GM12878 (cell line): Measurements from ENCODE around the gene MFSD11. TPM values are rescaled to one million over a fixed set of nuclear protein-coding genes. Genes with fewer than 3 reads are reported as not detected.
"Not testable (repeated sequence)": the region's sequence is repeated elsewhere in the genome, so short reads cannot be mapped to it uniquely, and the experiment has no call there.

Experiments
- ATAC-seq: fragments of 200-7000 bp; cut with Tn5 transposase; 3 replicates; pipeline ENCODE4 v1.9.1; 2020; ENCODE audit warnings: mild to moderate bottlenecking, moderate library complexity
- BruUV-seq: library from RNA; stranded (reverse); fragments of 400-500 nt; replicated peaks from 2 replicates; lab custom pipeline; 2021; lab: Mats Ljungman, UMichigan
- CTCF ChIA-PET: fragments of 300-600 bp; sonication (Branson Sonifier 250); formaldehyde crosslinking; extraction: SDS; loops from one replicate; lab custom pipeline; 2021; ENCODE audit warnings: inconsistent platforms; lab: Yijun Ruan, JAX
- POLR2A ChIA-PET: fragments of 350-600 bp; formaldehyde crosslinking; extraction: SDS; loops from one replicate; lab custom pipeline; 2021; ENCODE audit warnings: inconsistent platforms; lab: Charles Lee
- RAD21 ChIA-PET: fragments of 300-600 bp; sonication (Branson Sonifier 250); formaldehyde crosslinking; loops from one replicate; lab custom pipeline; 2023; ENCODE audit warnings: antibody characterized with exemption; ENCODE audit not compliant: unreplicated experiment; lab: Charles Lee
- SMC1A ChIA-PET: fragments of 300-600 bp; sonication (Branson Sonifier 250); formaldehyde crosslinking; loops from one replicate; lab custom pipeline; 2023; ENCODE audit not compliant: unreplicated experiment, uncharacterized antibody; lab: Charles Lee
- DNase-seq: peaks from one replicate; pipeline ENCODE4 v3.0.0-alpha.2; 2011; ENCODE audit warnings: low read depth, low spot score
- FAIRE-seq: peaks from 3 replicates; lab custom pipeline; 2011; peaks lifted over from hg19 to GRCh38; lab: Jason Lieb, UNC
- H2AFZ ChIP-seq: 2 replicates; pipeline ENCODE4 v1.6.0; 2011; ENCODE audit warnings: low read depth, low read length, control low read depth; ENCODE audit not compliant: control insufficient read depth
- H3K27ac ChIP-seq: 2 replicates; pipeline ENCODE4 v1.5.1; 2011; ENCODE audit warnings: control low read depth; ENCODE audit not compliant: control insufficient read depth, insufficient read depth
- H3K27me3 ChIP-seq, 2 experiments: replicated peaks in 1 of 2; 2 replicates each; pipeline versions ENCODE4 v1.6.0 to v1.6.1; 2011; ENCODE audit warnings: low read length in 1 of 2; ENCODE audit not compliant: control insufficient read depth in 2 of 2, insufficient read depth in 2 of 2
- H3K36me3 ChIP-seq, 2 experiments: 2 replicates each; pipeline ENCODE4 v1.5.1; 2011; ENCODE audit warnings: low read length in 1 of 2; ENCODE audit not compliant: control insufficient read depth in 2 of 2, insufficient read depth in 2 of 2
- H3K4me1 ChIP-seq: 2 replicates; pipeline ENCODE4 v1.6.1; 2011; ENCODE audit warnings: mild to moderate bottlenecking, low read length, moderate library complexity, mixed read lengths; ENCODE audit not compliant: control insufficient read depth, insufficient read depth
- H3K4me2 ChIP-seq: 2 replicates; pipeline ENCODE4 v1.6.0; 2011; ENCODE audit warnings: control low read depth; ENCODE audit not compliant: control insufficient read depth, insufficient read depth
- H3K4me3 ChIP-seq: fragments of 200-600 bp; sonication (generic); 2 replicates; pipeline ENCODE4 v1.5.1; 2016
- H3K79me2 ChIP-seq: 2 replicates; pipeline ENCODE4 v1.6.0; 2011; ENCODE audit warnings: low read length; ENCODE audit not compliant: control insufficient read depth, insufficient read depth
- H3K9ac ChIP-seq: 2 replicates; pipeline ENCODE4 v1.8.0; 2011; ENCODE audit warnings: low read length, control low read depth, mixed read lengths; ENCODE audit not compliant: control insufficient read depth, insufficient read depth
- H3K9me3 ChIP-seq: replicated peaks from 3 replicates; pipeline ENCODE4 v1.5.1; 2011; ENCODE audit warnings: mild to moderate bottlenecking, low read length; ENCODE audit not compliant: control insufficient read depth, insufficient read depth
- H4K20me1 ChIP-seq: 2 replicates; pipeline ENCODE4 v1.6.0; 2011; ENCODE audit not compliant: control insufficient read depth, insufficient read depth
- ZBTB11 ChIP-seq: fragments of 450-650 bp; formaldehyde crosslinking; IDR thresholded peaks from 2 replicates; pipeline ENCODE4 v1.5.0; 2022; ENCODE audit warnings: mild to moderate bottlenecking, missing genetic modification characterization
- WGBS: methylation state at CpG from one replicate; pipeline ENCODE4 v1.1.6; 2016; ENCODE audit warnings: low lambda C conversion rate; ENCODE audit not compliant: insufficient replicate concordance, insufficient coverage; ENCODE audit errors: missing lambda C conversion rate; 5-methylcytosine and 5-hydroxymethylcytosine counted together
- in situ Hi-C: fragments of 300-500 bp; cut with MboI; formaldehyde crosslinking; loops from 9 replicates; pipeline ENCODE4 v1.14.3; 2018; ENCODE audit warnings: mixed read lengths
- intact Hi-C: fragments of 100-400 bp; cut with micrococcal nuclease; formaldehyde crosslinking; loops from one replicate; pipeline ENCODE4 v1.14.2; 2022; ENCODE audit not compliant: unreplicated experiment
- polyA plus RNA-seq, 11 experiments: library from polyadenylated mRNA; depleted of rRNA in 4 of 11; unstranded in 6 of 11; stranded (reverse) in 5 of 11; fragments of >200 nt; fragmentation: Nextera tagmentation in 4 of 11; fragmentation: Illumina TruSeq in 1 of 11; extraction: Ambion mirVana in 4 of 11; extraction: Trizol in 1 of 11; gene quantifications; 1 replicate in 1 of 11; 2 replicates in 10 of 11; pipeline versions ENCODE4 v1.2.1 to v1.2.3, GENCODE V29; 2011 to 2016; ENCODE audit warnings: inconsistent platforms in 2 of 11, missing spikeins in 2 of 11, low read depth in 1 of 11
- total RNA-seq, 4 experiments: library from RNA; depleted of rRNA in 3 of 4; stranded (reverse); fragments of >200 nt in 3 of 4; fragmentation: Illumina TruSeq in 1 of 4; extraction: Trizol in 1 of 4; gene quantifications; 2 replicates each; pipeline versions ENCODE4 v1.2.1 to v1.2.3, GENCODE V29; 2013 to 2021

MFSD11 gene
- total and polyA plus RNA-seq, 10 of the 15 experiments (the other 5 are each of a cell fraction or from before 2014, with no cell fraction given), result 11.0 to 19.4 (median 15.5) TPM

- no peak for TF ChIP-seq ZBTB11 (CRISPR knock-in tag)
Observed at GRCh38 chr17:76710863-76711611, 26.9 kb upstream of the MFSD11 start, which contains the start of gene MXRA7 (continued).

GRCh38 chr17:76712321-76712720 lies 25.6 kb upstream of the MFSD11 start:
- FAIRE-seq, BruUV-seq, H3K27me3 ChIP-seq, ATAC-seq, H4K20me1 ChIP-seq, H3K79me2 ChIP-seq, H3K4me1 ChIP-seq, H3K4me3 ChIP-seq, H3K4me2 ChIP-seq, DNase-seq, H3K9ac ChIP-seq, H2AFZ ChIP-seq, H3K27ac ChIP-seq, in situ Hi-C loops, H3K9me3 ChIP-seq, RAD21 ChIA-PET: not testable (repeated sequence)
- CTCF ChIA-PET, result interaction anchor here (0.6 to 6.5 kb wide), 4 partner anchors 9 to 166 kb away, joined by 3 to 65 read pairs (median 10); partner anchors contain the start of genes JMJD6 and METTL23
- H3K36me3 ChIP-seq, result peaks cover 5 to 24% of the 10 kb centered on the region in 2 experiments
- POLR2A ChIA-PET, result interaction anchor here (0.5 to 0.6 kb wide), 2 partner anchors 15 to 53 kb away, joined by 3 to 8 read pairs; partner anchors contain the start of gene METTL23
- 76% methylated on average over 7 of the region's 7 CpGs for WGBS
- intact Hi-C loops, result loop anchor here (10.0 kb wide), 1 partner anchor 88 kb away; no protein-coding TSS in a partner anchor
- SMC1A ChIA-PET, result interaction anchor here (0.9 kb wide), 1 partner anchor 9 kb away, joined by 3 read pairs; no protein-coding TSS in a partner anchor
